H1 (cell line): ENCODE results near the gene RTTN. TPM values are rescaled to one million over a fixed set of nuclear protein-coding genes. Genes with fewer than 3 reads are reported as not detected.

Experiments used
- EP300 ChIP-seq, 2 experiments: IDR thresholded peaks; 1 replicate in 1 of 2; 2 replicates in 1 of 2; pipeline ENCODE4 v1.6.1; 2011 to 2012; ENCODE audit warnings: low read depth in 2 of 2, low read length in 2 of 2, mild to moderate bottlenecking in 2 of 2, borderline replicate concordance in 1 of 2, inconsistent platforms in 1 of 2, moderate library complexity in 1 of 2
- polyA plus RNA-seq, 7 experiments: library from polyadenylated mRNA; depleted of rRNA in 3 of 7; stranded (reverse) in 5 of 7; unstranded in 2 of 7; fragments of >200 nt in 5 of 7; fragments of 200-250 nt in 2 of 7; gene quantifications; 1 replicate in 5 of 7; 2 replicates in 1 of 7; 4 replicates in 1 of 7; pipeline versions ENCODE4 v1.2.1 to v1.2.3, GENCODE V29; 2011 to 2013; ENCODE audit warnings: missing spikeins in 2 of 7, mixed read lengths in 2 of 7
- total RNA-seq: library from RNA; stranded (reverse); fragmentation: NEBNext Ultra II Directional; extraction: Animal tissue kit (Norgen Biotek cat#: 25700); gene quantifications from 2 replicates; pipeline ENCODE4 v1.2.1, GENCODE V29; 2021
- TF ChIP-seq, protein P1 (sequence below): IDR thresholded peaks from 2 replicates; pipeline ENCODE4 v1.6.1; 2012; ENCODE audit warnings: inconsistent platforms

The RTTN gene
- total and polyA plus RNA-seq, 2 of the 8 experiments (the other 6 are each of a cell fraction or from before 2014, with no cell fraction given), result 9.1 to 21.4 TPM

DNA sequence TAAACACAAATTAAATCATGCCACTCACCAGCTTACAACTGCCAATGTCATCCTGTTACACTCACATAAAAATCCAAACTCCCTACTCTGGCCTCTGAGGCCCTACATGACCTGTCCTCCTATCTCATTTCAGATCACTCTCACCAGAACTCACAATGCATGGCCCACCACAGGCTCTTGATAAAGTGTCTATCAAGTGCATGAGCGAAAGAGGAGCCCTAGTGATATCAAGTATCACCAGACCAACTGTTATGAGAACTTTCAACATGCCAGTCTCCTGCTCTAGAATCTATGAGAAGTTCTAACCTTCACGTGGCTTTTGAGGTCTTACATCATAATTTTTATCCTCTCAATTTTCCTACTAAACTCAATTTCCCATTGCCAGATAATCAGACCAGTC is 181.4 kb downstream of the RTTN start (continued):
- no peak for TF ChIP-seq EP300 (IDR thresholded peaks at IDR 0.05; ENCODE audit: borderline replicate concordance in 1 of 2, low read depth in 2 of 2, low read length in 2 of 2)
- TF ChIP-seq, protein P1, sequence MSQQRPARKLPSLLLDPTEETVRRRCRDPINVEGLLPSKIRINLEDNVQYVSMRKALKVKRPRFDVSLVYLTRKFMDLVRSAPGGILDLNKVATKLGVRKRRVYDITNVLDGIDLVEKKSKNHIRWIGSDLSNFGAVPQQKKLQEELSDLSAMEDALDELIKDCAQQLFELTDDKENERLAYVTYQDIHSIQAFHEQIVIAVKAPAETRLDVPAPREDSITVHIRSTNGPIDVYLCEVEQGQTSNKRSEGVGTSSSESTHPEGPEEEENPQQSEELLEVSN, result no peak
